ENCODE results near the gene ZNF575. TPM values are rescaled to one million over a fixed set of nuclear protein-coding genes. Genes with fewer than 3 reads are reported as not detected.
"Not testable (repeated sequence)": the region's sequence is repeated elsewhere in the genome, so short reads cannot be mapped to it uniquely, and the experiment has no call there.

Gene ZNF575
- total RNA-seq, 6 experiments from 2014 or later = 0.89 to 0.99 (median 0.95) TPM; not detected in 1

DNA sequence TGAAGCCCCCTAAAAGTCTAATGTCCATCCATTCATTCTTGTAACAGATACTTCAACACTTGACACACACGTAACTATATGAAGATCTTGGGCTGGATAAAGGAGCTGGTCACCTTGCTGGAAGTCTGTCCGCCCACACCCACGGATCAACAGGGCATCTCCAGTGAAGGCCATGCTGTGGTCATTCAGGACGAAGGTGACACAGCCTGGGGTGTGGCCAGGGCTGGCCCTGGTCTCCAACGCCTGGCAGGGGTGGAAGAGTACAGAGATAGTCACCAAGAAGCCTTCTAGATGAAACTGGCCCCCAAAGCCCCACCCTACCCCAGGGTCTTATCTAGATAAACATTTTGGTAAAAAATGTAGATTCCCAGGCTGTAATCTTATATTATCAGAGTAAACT, 21.7 kb upstream of the ZNF575 start:
- Histone ChIP-seq H3K4me3 (no peak overlapping the region), H3K36me3 (peaks cover 0 to 30% (median 4%) of the 10 kb centered on the region in 4 donors), H3K4me1 (peaks cover 0 to 14% (median 0%) of the 10 kb centered on the region in 4 donors), H3K9me3 (no peaks in the 10 kb centered on the region), H3K27me3 (no peaks in the 10 kb centered on the region), H3K27ac (no peak overlapping the region)
- ATAC-seq (no peak), DNase-seq (no peak)
- intact Hi-C loops (cut with DNase I) = no loop called here
- TF ChIP-seq POLR2A (IDR thresholded peaks at IDR 0.05) = no peak
- TF ChIP-seq, protein P1, sequence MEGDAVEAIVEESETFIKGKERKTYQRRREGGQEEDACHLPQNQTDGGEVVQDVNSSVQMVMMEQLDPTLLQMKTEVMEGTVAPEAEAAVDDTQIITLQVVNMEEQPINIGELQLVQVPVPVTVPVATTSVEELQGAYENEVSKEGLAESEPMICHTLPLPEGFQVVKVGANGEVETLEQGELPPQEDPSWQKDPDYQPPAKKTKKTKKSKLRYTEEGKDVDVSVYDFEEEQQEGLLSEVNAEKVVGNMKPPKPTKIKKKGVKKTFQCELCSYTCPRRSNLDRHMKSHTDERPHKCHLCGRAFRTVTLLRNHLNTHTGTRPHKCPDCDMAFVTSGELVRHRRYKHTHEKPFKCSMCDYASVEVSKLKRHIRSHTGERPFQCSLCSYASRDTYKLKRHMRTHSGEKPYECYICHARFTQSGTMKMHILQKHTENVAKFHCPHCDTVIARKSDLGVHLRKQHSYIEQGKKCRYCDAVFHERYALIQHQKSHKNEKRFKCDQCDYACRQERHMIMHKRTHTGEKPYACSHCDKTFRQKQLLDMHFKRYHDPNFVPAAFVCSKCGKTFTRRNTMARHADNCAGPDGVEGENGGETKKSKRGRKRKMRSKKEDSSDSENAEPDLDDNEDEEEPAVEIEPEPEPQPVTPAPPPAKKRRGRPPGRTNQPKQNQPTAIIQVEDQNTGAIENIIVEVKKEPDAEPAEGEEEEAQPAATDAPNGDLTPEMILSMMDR (IDR thresholded peaks at IDR 0.05) = no peak
- 78% methylated on average over 3 of the region's 5 CpGs for WGBS (ENCODE audit: insufficient coverage, low coverage, low lambda C conversion rate, missing lambda C conversion rate)

DNA sequence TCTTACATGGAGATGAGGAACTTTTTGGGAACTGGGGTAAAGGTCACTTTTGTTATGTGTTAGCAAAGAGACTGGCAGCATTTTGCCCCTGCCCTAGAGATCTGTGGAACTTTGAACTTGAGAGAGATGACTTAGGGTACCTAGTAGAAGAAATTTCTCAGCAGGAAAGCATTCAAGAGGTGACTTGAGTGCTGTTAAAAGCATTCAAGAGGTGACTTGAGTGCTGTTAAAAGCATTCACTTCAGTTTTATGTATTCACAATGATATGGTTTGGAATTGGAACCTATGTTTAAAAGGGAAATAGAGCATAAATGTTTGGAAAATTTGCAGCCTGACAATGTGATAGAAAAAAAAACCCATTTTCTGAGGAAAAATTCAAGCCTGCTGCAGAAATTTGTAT, 20.6 kb upstream of the ZNF575 start:
- H3K27ac ChIP-seq; DNase-seq; H3K4me3 ChIP-seq; H3K27me3 ChIP-seq; intact Hi-C loops (cut with DNase I); ATAC-seq; H3K9me3 ChIP-seq: not testable (repeated sequence)
- peaks cover 0 to 30% (median 4%) of the 10 kb centered on the region in 4 donors for H3K36me3 ChIP-seq
- peaks cover 0 to 14% (median 0%) of the 10 kb centered on the region in 4 donors for H3K4me1 ChIP-seq

DNA sequence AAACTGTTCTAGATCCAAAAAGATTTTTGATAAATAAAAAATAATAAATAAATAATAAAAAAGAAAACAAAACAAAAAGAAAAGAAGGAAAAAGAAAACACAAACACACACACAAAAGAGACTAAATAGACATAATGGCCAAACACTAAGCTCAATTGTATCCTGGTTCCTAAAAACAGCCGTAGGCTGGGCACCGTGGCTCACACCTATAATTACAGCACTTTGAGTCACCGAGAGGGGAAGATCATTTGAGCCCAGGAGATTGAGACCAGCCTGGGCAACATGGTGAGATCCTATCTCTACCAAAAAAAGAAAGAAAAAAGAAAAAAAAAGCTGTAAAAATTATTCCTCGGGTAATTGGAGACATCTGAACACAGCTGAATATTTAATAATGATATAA, 14.9 kb upstream of the ZNF575 start:
- Histone ChIP-seq H3K4me1 (peaks cover 0 to 6% (median 0%) of the 10 kb centered on the region in 4 donors), H3K27me3 (no peaks in the 10 kb centered on the region), H3K36me3 (no peaks in the 10 kb centered on the region), H3K27ac (no peak overlapping the region), H3K4me3 (no peak overlapping the region), H3K9me3 (no peaks in the 10 kb centered on the region)
- no peak for DNase-seq
- 92% methylated on average over 2 of the region's 4 CpGs for WGBS (ENCODE audit: insufficient coverage, low coverage, low lambda C conversion rate, missing lambda C conversion rate)
- no peak for ATAC-seq
- TF ChIP-seq, protein P1 (IDR thresholded peaks at IDR 0.05) = no peak
- no peak for TF ChIP-seq POLR2A (IDR thresholded peaks at IDR 0.05)
- intact Hi-C loops (cut with DNase I) = no loop called here

DNA sequence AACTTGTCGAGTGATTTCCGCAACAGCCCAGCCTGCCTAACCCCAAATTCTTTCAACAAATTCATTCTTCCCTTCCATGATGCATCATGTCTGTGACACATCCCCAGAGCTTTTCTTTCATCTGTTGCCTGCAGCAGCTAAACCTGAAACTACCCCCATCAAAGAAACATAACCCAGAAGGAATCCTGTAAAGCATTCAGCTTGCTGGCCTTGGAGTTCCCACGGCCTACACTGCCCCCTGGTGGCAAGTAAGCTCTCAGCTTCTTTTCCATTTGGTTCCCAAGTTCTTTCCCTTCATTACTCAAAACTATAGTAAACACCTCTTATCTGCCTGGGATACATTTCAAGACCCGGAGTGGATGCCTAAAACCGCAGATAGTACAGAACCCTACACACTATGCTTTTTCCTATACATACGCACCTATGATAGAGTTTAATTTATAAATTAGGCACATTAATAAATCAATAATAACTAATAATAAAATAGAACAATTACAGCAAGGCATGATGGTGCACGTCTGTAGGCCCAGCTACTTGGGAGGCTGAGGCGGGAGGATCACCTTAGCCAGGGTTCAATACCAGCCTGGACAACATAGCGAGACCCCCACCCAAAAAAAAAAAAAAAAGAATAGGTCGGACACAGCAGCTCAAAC, 13.4 kb upstream of the ZNF575 start:
- ATAC-seq (peak; percentile 89 to 96 (median 94)), DNase-seq (peak; percentile 74 to 77 (median 77))
- WGBS (ENCODE audit: insufficient coverage, low coverage, low lambda C conversion rate, missing lambda C conversion rate) = 48% methylated on average over 10 of the region's 10 CpGs
- H3K4me1 ChIP-seq = peaks cover 0 to 2% (median under 1%) of the 10 kb centered on the region in 4 donors
- H3K4me3 ChIP-seq = no peak overlapping the region
- intact Hi-C loops (cut with DNase I) = loop anchor here (5.0 kb wide), 2 partner anchors 67 to 72 kb away; no protein-coding TSS in a partner anchor
- H3K27ac ChIP-seq = no peak overlapping the region
- H3K36me3 ChIP-seq = no peaks in the 10 kb centered on the region
- no peaks in the 10 kb centered on the region for H3K27me3 ChIP-seq
- H3K9me3 ChIP-seq = no peaks in the 10 kb centered on the region
- TF ChIP-seq, protein P1 (IDR thresholded peaks at IDR 0.05) = peak; percentile 90 to 94 (median 91)
- no peak for TF ChIP-seq POLR2A (IDR thresholded peaks at IDR 0.05)

DNA sequence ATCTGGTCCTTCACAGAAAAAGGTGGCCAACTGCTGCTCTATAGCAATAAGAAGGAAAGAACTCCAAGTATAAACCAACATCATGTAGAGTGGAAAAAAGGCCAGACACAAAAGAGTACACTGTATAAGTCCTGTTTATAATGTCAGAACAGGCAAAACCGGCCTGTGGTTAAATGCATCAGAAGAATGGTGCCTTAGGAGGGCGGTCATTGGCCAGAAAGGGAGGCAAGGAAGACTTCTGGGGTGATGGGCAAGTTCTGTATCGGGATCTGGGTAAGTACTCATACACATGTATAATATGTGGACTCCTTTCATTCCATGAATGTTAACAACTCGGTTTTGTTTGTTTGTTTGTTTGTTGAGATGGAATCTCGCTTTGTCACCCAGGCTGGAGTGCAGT, 10.1 kb upstream of the ZNF575 start:
- H3K4me3 ChIP-seq = no peak overlapping the region
- no peak for TF ChIP-seq POLR2A (IDR thresholded peaks at IDR 0.05)
- TF ChIP-seq, protein P1 (IDR thresholded peaks at IDR 0.05) = no peak
- H3K4me1 ChIP-seq = peaks cover 0 to 24% (median 8%) of the 10 kb centered on the region in 4 donors
- H3K27ac ChIP-seq = no peak overlapping the region
- DNase-seq = no peak
- ATAC-seq = no peak
- intact Hi-C loops (cut with DNase I) = loop anchor here (5.0 kb wide), 2 partner anchors 71 to 76 kb away; no protein-coding TSS in a partner anchor
- WGBS (ENCODE audit: insufficient coverage, low coverage, low lambda C conversion rate, missing lambda C conversion rate) = 76% methylated on average over 5 of the region's 5 CpGs
- no peaks in the 10 kb centered on the region for H3K27me3 ChIP-seq
- no peaks in the 10 kb centered on the region for H3K36me3 ChIP-seq
- H3K9me3 ChIP-seq = no peaks in the 10 kb centered on the region

DNA sequence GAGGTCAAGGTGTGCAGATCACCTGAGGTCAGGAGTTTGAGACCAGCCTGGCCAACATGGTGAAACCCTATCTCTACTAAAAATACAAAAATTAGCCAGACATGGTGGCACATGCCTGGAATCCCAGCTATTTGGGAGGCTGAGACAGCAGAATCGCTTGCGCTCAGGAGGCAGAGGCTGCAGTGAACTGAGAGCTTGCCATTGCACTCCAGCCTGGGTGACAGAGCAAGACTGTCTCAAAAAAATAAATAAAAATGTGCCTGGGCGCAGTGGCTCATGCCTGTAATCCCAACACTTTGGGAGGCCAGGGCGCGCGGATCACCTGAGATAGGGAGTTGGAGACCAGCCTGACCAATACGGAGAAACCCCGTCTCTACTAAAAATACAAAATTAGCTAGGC, 9.3 kb upstream of the ZNF575 start:
- ATAC-seq, H3K36me3 ChIP-seq: not testable (repeated sequence)
- intact Hi-C loops (cut with DNase I) = loop anchor here (5.0 kb wide), 2 partner anchors 71 to 76 kb away; no protein-coding TSS in a partner anchor

More for the DNA sequence above, 9.3 kb upstream of the ZNF575 start:
- not testable (repeated sequence) for DNase-seq, H3K27me3 ChIP-seq, H3K4me3 ChIP-seq, H3K9me3 ChIP-seq, H3K27ac ChIP-seq
- H3K4me1 ChIP-seq = peaks cover 0 to 28% (median 8%) of the 10 kb centered on the region in 4 donors
- 100% methylated on average over 4 of the region's 8 CpGs for WGBS (ENCODE audit: insufficient coverage, low coverage, low lambda C conversion rate, missing lambda C conversion rate)
